HG03175 (cell line): ENCODE data around the gene FGF8.
A peak's percentile ranks its signal among the peaks of the same experiment; 100 is the strongest.
"Not testable (repeated sequence)": the region's sequence is repeated elsewhere in the genome, so short reads cannot be mapped to it uniquely, and the experiment has no call there.

ENCODE experiments used
- ATAC-seq: cut with Tn5 transposase; IDR thresholded peaks from one replicate; pipeline ENCODE4 v1.9.1; 2021; ENCODE audit warnings: mild to moderate bottlenecking, moderate library complexity; ENCODE audit not compliant: unreplicated experiment

FGF8 gene, protein sequence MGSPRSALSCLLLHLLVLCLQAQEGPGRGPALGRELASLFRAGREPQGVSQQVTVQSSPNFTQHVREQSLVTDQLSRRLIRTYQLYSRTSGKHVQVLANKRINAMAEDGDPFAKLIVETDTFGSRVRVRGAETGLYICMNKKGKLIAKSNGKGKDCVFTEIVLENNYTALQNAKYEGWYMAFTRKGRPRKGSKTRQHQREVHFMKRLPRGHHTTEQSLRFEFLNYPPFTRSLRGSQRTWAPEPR

GRCh38 chr10:101775273-101776160, at the start of gene FGF8:
TSS of gene FGF8 (minus strand) at chr10:101776114. CDS start at chr10:101775900, 214 bp downstream.
- no peak for ATAC-seq

DNA sequence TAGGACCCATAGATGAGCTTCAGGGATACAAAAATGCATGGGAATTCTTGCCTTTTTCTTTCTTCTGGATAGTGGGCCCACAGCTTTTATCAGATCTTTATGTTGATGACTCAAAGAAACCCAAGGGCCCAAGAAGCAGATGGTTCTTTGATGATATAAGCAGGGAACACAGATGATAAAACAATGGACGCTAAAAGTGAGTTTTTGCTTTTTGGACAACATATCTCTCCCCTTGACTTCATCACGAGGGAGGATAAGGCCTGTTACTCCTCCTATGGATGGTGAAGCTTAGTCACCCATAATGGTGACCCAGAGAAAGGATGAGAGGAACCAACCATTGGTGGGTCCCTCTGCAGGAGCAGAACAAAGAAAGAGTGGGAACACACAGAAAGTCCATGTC, 48.8 kb upstream of the FGF8 start:
- no peak for ATAC-seq

GRCh38 chr10:101818872-101819633, 43.1 kb upstream of the FGF8 start:
- ATAC-seq = peak; percentile 11

- ATAC-seq = peak; percentile 89
Measured at GRCh38 chr10:101818119-101818871, 42.4 kb upstream of the FGF8 start, which contains the start of gene OGA. TSS of gene OGA (minus strand) at chr10:101818444. CDS start at chr10:101818022, 422 bp downstream.

- no peak for ATAC-seq
Measured at GRCh38 chr10:101817337-101818118, 41.6 kb upstream of the FGF8 start.

DNA sequence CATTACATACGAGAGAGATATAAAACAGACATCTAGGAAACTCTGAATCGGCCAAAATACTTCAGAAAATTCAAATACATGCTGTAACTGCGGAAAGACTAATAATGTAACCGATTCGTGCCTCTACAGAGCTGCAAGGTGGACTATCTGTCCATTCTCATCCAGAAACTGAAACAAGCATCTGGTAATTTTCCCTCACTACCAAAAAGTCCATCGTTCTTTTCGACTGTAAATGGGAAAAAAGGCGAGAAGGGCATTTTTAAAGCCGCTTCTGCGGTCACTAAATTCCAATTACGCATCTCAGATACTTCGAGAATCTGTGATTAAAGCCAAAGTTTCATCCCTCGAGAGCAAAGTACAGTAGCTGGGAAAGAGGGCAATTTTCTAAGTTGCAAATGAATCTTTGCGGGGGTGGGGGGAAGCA, 41.0 kb upstream of the FGF8 start:
- ATAC-seq = no peak

DNA sequence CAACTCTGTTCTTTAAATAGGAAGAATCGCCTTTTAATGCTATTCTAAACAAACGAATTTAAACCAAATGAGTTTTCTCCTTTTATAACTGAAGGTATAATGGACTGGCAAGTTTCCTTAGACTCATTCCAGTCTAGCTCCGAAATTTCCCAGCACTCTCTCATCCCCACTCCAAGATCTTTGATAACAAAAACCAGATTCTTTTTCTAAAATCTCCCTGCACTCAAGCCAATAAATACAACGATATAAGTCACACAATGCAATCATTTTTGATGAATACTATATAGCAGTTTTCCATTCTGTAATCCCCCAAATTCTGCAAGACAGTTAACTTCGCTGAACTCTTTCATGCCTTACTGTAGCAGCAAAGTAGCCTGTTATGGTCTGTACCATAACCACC, 40.5 kb upstream of the FGF8 start:
- ATAC-seq = no peak

GRCh38 chr10:101814466-101815071, 38.7 kb upstream of the FGF8 start:
- no peak for ATAC-seq

- ATAC-seq = no peak
Measured at GRCh38 chr10:101812606-101813005, 36.7 kb upstream of the FGF8 start.

DNA sequence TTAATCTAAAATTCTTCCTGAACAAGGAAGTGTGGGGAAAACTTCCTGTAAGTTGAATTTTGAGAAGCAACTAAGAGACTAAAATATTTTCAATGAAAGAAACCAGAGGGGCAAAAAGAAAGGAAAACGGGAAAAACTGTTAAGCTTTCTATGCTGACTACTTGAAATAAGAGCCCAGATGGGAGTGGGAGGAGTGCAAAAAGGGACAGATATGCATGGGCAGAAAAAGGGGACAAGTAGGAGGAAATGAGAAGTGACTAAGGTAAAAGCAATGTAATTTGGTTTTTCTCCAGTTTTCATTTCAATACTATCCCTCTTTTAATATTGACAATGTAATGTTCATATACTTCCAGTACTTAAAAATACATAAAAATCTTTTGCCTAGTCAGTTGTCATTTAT, 31.2 kb upstream of the FGF8 start:
- ATAC-seq = no peak

DNA sequence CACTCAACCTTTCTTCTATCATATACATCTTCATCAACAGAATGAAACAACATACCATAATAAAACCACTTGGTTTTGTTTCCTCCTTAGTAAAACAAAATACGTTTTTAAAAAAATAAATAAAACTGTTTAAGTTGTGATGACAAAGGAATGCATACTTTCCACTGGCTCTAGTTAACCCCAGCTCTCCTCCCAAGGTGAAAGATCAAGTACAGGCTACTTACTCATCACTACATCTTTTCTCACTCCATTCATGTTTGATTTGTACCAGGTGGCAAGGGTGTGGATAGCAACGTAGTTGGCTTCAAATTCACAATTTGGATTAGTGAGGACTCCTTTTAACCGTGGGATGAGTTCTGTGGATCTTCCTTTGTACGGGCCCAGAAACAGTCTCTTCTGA, 27.6 kb upstream of the FGF8 start:
- no peak for ATAC-seq

DNA sequence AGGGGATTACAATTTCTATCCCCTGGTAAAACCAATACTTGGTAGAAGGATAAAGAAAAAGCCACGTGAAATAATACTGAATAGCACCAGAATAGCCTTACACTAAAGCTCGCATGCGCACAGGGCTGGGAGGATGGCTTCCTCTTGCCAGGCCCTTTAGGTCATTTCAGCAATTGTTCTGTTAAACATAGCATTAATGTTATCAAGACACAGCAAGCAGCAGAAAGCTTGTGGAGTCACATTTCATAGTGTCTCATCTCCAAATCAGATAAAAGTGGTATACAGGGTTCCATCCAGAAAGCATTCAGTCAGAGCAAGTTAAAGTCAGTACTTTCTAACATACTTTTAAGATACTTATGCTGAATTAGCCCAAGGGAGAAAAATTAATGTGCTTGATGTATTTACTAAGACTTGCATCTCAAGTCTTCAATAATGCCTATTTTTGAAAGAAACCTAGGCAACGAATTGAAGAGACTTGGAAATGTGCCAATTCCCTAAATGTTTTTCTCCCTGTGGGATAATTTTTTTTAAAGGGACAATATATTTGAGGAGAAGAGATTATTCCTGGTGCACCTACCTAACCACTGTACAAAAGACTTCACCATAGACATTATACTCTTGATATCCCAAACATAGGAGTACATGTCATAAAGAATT, 21.6 kb upstream of the FGF8 start:
- ATAC-seq = no peak

DNA sequence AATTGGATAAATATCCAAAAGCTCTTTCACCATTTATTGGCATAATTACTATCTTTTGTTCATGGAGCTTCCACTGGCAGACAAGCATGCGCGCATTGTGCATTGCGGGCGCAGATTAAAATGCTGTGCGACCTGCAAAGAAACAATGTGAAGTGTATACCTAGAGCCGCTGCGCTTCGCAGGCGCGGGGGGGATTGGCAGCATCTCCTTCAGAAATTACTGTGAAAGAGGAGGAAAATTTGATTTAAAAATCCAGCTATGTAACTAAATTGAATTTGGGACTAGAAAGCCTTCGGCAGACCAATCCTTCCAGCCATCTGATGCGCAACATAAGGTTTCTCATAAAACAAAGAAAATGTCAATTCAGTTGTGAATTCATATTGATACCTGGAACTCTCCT, 17.6 kb upstream of the FGF8 start:
- ATAC-seq = no peak

- no peak for ATAC-seq
Measured at GRCh38 chr10:101789686-101790085, 13.8 kb upstream of the FGF8 start.

DNA sequence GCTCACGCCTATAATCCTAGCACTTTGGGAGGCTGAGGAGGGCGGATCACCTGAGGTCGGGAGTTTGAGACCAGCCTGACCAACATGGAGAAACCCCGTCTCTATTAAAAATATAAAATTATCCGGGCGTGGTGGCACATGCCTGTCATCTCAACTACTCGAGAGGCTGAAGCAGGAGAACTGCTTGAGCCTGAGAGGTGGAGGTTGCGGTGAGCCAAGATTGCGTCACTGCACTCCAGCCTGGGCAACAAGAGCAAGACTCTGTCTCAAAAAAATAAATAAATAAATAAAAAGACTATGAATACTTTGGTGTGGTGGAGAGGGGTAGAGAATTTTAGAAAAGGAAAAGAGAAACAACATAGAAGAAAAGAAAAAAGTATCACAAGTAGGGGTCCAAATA, 13.3 kb upstream of the FGF8 start:
- ATAC-seq = not testable (repeated sequence)

- ATAC-seq = no peak
Measured at GRCh38 chr10:101785801-101786200, 9.9 kb upstream of the FGF8 start.

GRCh38 chr10:101784558-101784957, 8.6 kb upstream of the FGF8 start:
- no peak for ATAC-seq

- no peak for ATAC-seq
Measured at GRCh38 chr10:101783736-101784118, 7.8 kb upstream of the FGF8 start.
